ENCODE data around the gene PLEKHA7. TPM values are rescaled to one million over a fixed set of nuclear protein-coding genes. Genes with fewer than 3 reads are reported as not detected.

Gene PLEKHA7
- total and polyA plus RNA-seq, 2 of the 8 experiments (the other 6 are each of a cell fraction or from before 2014, with no cell fraction given): 11.4 to 25.6 TPM

DNA sequence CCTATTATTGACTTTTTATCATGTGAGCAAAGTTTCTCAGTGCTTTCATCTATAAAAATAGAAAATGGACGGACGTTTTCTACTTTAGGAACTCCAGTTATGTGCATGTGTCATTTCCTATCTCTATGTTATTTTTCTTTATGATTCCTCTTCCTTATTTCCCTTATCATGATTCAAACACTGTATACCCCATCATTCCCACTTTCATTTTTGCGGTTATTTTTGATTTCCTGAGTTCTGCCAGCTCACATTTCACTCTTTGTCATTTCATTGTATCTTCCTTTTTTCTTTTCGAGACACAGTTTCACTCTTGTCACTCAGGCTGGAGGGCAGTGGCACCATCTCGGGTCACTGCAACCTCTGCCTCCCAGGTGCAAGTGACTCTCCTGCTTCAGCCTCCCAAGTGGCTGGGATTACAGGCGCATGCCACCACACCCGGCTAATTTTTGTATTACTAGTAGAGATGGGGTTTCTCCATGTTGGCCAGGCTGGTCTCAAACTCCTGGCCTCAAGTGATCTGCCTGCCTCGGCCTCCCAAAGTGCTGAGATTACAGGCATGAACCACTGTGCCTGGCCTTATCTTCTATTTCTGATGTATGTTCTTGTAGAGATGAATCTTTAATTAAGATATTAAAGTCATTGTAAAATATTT is 254.2 kb downstream of the PLEKHA7 start:
- no peaks in the 10 kb centered on the region for H3K79me2 ChIP-seq (ENCODE audit: control insufficient read depth in 1 of 2, insufficient read depth in 2 of 2, low read length in 2 of 2)
- peaks cover 0 to 2% of the 10 kb centered on the region in 2 experiments for H4K20me1 ChIP-seq (replicated peaks in 1 of 2; ENCODE audit: control insufficient read depth in 1 of 2, insufficient read depth in 2 of 2, low read length in 2 of 2)
- no peak overlapping the region for H4K5ac ChIP-seq (ENCODE audit: insufficient read length, low read depth, low read length)
- no peak overlapping the region for H2BK20ac ChIP-seq (ENCODE audit: low read length)
- H2BK5ac ChIP-seq (ENCODE audit: low read depth, low read length): no peak overlapping the region
- ChIA-PET CTCF (ENCODE audit: partially characterized antibody) (no interaction called here), POLR2A (ENCODE audit: partially characterized antibody) (interaction anchor here (1.0 to 2.2 kb wide), 5 partner anchors 9 to 20 kb away, joined by 3 to 6 read pairs (median 3); no protein-coding TSS in a partner anchor)
- H3K18ac ChIP-seq (ENCODE audit: extremely low read depth, low read length): no peak overlapping the region
- no peaks in the 10 kb centered on the region for H3K27me3 ChIP-seq (replicated peaks in 1 of 4; ENCODE audit: control insufficient read depth in 3 of 4, extremely low read depth in 1 of 4, insufficient read depth in 3 of 4, low read length in 3 of 4)
- no peak overlapping the region for H3K4ac ChIP-seq (replicated peaks; ENCODE audit: insufficient read length, low read depth, low read length)
- no peak overlapping the region for H3K23ac ChIP-seq (ENCODE audit: insufficient read length)
- no peak for DNase-seq (ENCODE audit: low read depth in 1 of 2, low spot score in 2 of 2)
- H3K4me2 ChIP-seq (ENCODE audit: insufficient read depth in 1 of 2, low read depth in 2 of 2, low read length in 2 of 2): no peak overlapping the region
- H3K9ac ChIP-seq (replicated peaks in 1 of 4; ENCODE audit: extremely low read depth in 1 of 4, low read depth in 3 of 4, low read length in 3 of 4): no peak overlapping the region
- no peaks in the 10 kb centered on the region for H3K4me1 ChIP-seq (replicated peaks in 1 of 4; ENCODE audit: control insufficient read depth in 3 of 4, insufficient read depth in 4 of 4, low read length in 3 of 4)
- 90% methylated on average over 8 of the region's 8 CpGs; no CpG with 5 or more reads in 1 of the 2 experiments for WGBS, 2 experiments (ENCODE audit: extremely low coverage in 1 of 2, insufficient coverage in 1 of 2, insufficient read length in 1 of 2, insufficient replicate concordance in 2 of 2, low coverage in 1 of 2, low lambda C conversion rate in 2 of 2, missing lambda C conversion rate in 1 of 2)
- no peaks in the 10 kb centered on the region for H3K79me1 ChIP-seq (ENCODE audit: low read depth, low read length)
- no peak overlapping the region for H2BK15ac ChIP-seq (ENCODE audit: low read length)
- H3K9me3 ChIP-seq (ENCODE audit: insufficient read depth in 2 of 2, low read depth in 1 of 2, low read length in 1 of 2): no peaks in the 10 kb centered on the region
- no peak overlapping the region for H3K27ac ChIP-seq (ENCODE audit: low read depth, low read length)
- H3K36me3 ChIP-seq (ENCODE audit: control insufficient read depth in 2 of 4, insufficient read depth in 4 of 4, low read length in 3 of 4): peaks cover 0 to 29% (median 7%) of the 10 kb centered on the region in 4 experiments; a peak in 5 of 8 replicates
- no peak overlapping the region for H2AK5ac ChIP-seq (ENCODE audit: low read depth, low read length)
- no peak overlapping the region for H3K56ac ChIP-seq (replicated peaks; ENCODE audit: insufficient read length, low read depth, low read length)
- no peak overlapping the region for H2AFZ ChIP-seq (ENCODE audit: low read length)
- H4K91ac ChIP-seq (replicated peaks; ENCODE audit: insufficient read length, low read length): no peak overlapping the region
- no peak for FAIRE-seq
- H4K8ac ChIP-seq (ENCODE audit: extremely low read depth, insufficient read depth, low read length): no peak overlapping the region
- no peak overlapping the region for H3K14ac ChIP-seq (ENCODE audit: insufficient read length)
- H2BK12ac ChIP-seq (ENCODE audit: low read depth, low read length): no peak overlapping the region
- H3K4me3 ChIP-seq (ENCODE audit: extremely low read depth in 1 of 4, insufficient read depth in 2 of 4, low read depth in 3 of 4, low read length in 4 of 4): no peak overlapping the region
- H3K23me2 ChIP-seq (ENCODE audit: low read depth, low read length): no peaks in the 10 kb centered on the region
- no peak overlapping the region for H2BK120ac ChIP-seq (replicated peaks; ENCODE audit: low read depth, low read length)
- TF ChIP-seq RAD21 (IDR thresholded peaks at IDR 0.05 in 1 of 2, conservative IDR thresholded peaks at IDR 0.05 in 1 of 2; ENCODE audit: low read depth in 2 of 2, low read length in 2 of 2): no peak
- no peak for TF ChIP-seq SAP30 (IDR thresholded peaks at IDR 0.05; ENCODE audit: insufficient read depth, insufficient replicate concordance, low read length)
- no peak for TF ChIP-seq HDAC6 (IDR thresholded peaks at IDR 0.05; ENCODE audit: low read depth, low read length)
- no peak for TF ChIP-seq EP300 (IDR thresholded peaks at IDR 0.05; ENCODE audit: borderline replicate concordance in 1 of 2, low read depth in 2 of 2, low read length in 2 of 2)
- TF ChIP-seq NRF1 (IDR thresholded peaks at IDR 0.05; ENCODE audit: low read depth, low read length): no peak
- TF ChIP-seq, protein P1, sequence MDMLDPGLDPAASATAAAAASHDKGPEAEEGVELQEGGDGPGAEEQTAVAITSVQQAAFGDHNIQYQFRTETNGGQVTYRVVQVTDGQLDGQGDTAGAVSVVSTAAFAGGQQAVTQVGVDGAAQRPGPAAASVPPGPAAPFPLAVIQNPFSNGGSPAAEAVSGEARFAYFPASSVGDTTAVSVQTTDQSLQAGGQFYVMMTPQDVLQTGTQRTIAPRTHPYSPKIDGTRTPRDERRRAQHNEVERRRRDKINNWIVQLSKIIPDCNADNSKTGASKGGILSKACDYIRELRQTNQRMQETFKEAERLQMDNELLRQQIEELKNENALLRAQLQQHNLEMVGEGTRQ (IDR thresholded peaks at IDR 0.05; ENCODE audit: low read length): no peak
- no peak for TF ChIP-seq CTBP2 (IDR thresholded peaks at IDR 0.05; ENCODE audit: borderline replicate concordance, insufficient read depth, insufficient read length, low read length)
- TF ChIP-seq GTF2F1 (IDR thresholded peaks at IDR 0.05; ENCODE audit: borderline replicate concordance, low read depth, low read length): no peak
- TF ChIP-seq POLR2AphosphoS5 (IDR thresholded peaks at IDR 0.05; ENCODE audit: low read depth, low read length): no peak
- TF ChIP-seq CREB1 (IDR thresholded peaks at IDR 0.05): no peak
- no peak for TF ChIP-seq SIN3A (conservative IDR thresholded peaks at IDR 0.05 in 1 of 2, IDR thresholded peaks at IDR 0.05 in 1 of 2; ENCODE audit: low read depth in 1 of 2, low read length in 2 of 2)
